ENCODE data around the gene SACS. TPM values are rescaled to one million over a fixed set of nuclear protein-coding genes. Genes with fewer than 3 reads are reported as not detected.

SACS gene
- polyA plus RNA-seq, 3 donors: 1.7 to 2.7 (median 2.2) TPM

DNA sequence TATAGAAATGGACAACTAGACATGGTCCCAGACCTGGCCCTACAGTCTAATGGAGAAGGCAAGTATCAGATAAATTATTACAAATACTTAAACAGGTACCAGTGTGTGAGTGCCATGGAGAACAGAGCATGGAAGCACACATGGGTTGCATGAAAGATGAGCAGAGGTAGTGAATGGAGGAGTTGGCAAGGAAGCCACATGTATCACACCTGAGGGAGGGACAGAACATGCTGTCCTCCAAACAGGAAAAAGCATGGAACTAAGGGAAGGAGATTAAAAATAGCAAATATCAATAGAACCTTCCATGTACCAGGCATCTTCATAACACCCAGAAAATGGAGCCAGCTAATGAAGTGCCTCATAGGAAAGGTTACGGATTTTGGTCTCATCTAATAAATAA, 85.9 kb downstream of the SACS start:
- WGBS (ENCODE audit: insufficient coverage): no CpG with 5 or more reads among the region's 1 CpG
- Histone ChIP-seq H3K27me3 (ENCODE audit: control insufficient read depth in 2 of 2, insufficient read depth in 2 of 2, low read length in 2 of 2) (no peaks in the 10 kb centered on the region), H3K4me1 (ENCODE audit: control insufficient read depth in 1 of 2, insufficient read depth in 2 of 2, low read length in 2 of 2) (no peaks in the 10 kb centered on the region), H3K4me2 (replicated peaks; ENCODE audit: extremely low read depth, low read length, poor library complexity, severe bottlenecking) (no peak overlapping the region), H3K9ac (ENCODE audit: insufficient read depth, low read length, poor library complexity, severe bottlenecking) (no peak overlapping the region), H4K20me1 (ENCODE audit: insufficient read depth, low read length) (no peaks in the 10 kb centered on the region), H3K36me3 (replicated peaks in 1 of 2; ENCODE audit: control insufficient read depth in 1 of 2, insufficient read depth in 2 of 2, low read length in 2 of 2) (peaks cover 9 to 83% of the 10 kb centered on the region in 2 donors), H3K79me2 (ENCODE audit: insufficient read depth, low read length) (no peaks in the 10 kb centered on the region), H3K9me3 (replicated peaks in 1 of 2; ENCODE audit: control insufficient read depth in 1 of 2, insufficient read depth in 1 of 2, low read length in 2 of 2) (peaks cover 0 to 5% of the 10 kb centered on the region in 2 donors), H2AFZ (ENCODE audit: insufficient read depth, low read depth, low read length, poor library complexity, severe bottlenecking) (no peak overlapping the region), H3K4me3 (replicated peaks in 1 of 3; ENCODE audit: low read depth in 2 of 3, low read length in 3 of 3) (no peak overlapping the region), H3K27ac (ENCODE audit: low read depth in 1 of 2, low read length in 2 of 2) (no peak overlapping the region)
- TF ChIP-seq, protein P1, sequence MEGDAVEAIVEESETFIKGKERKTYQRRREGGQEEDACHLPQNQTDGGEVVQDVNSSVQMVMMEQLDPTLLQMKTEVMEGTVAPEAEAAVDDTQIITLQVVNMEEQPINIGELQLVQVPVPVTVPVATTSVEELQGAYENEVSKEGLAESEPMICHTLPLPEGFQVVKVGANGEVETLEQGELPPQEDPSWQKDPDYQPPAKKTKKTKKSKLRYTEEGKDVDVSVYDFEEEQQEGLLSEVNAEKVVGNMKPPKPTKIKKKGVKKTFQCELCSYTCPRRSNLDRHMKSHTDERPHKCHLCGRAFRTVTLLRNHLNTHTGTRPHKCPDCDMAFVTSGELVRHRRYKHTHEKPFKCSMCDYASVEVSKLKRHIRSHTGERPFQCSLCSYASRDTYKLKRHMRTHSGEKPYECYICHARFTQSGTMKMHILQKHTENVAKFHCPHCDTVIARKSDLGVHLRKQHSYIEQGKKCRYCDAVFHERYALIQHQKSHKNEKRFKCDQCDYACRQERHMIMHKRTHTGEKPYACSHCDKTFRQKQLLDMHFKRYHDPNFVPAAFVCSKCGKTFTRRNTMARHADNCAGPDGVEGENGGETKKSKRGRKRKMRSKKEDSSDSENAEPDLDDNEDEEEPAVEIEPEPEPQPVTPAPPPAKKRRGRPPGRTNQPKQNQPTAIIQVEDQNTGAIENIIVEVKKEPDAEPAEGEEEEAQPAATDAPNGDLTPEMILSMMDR (IDR thresholded peaks at IDR 0.05): no peak
- intact Hi-C loops (cut with micrococcal nuclease): no loop called here
- DNase-seq: no peak
- Mint-ChIP-seq H3K4me1 (peaks cover 5% of the 10 kb centered on the region), H3K36me3 (peaks cover 72 to 79% of the 10 kb centered on the region in 2 donors), H3K27ac (no peak overlapping the region), H3K27me3 (ENCODE audit: low read depth in 3 of 3) (no peaks in the 10 kb centered on the region), H3K9me3 (peaks cover 0 to 10% (median 6%) of the 10 kb centered on the region in 7 donors), H3K4me3 (no peak overlapping the region)

DNA sequence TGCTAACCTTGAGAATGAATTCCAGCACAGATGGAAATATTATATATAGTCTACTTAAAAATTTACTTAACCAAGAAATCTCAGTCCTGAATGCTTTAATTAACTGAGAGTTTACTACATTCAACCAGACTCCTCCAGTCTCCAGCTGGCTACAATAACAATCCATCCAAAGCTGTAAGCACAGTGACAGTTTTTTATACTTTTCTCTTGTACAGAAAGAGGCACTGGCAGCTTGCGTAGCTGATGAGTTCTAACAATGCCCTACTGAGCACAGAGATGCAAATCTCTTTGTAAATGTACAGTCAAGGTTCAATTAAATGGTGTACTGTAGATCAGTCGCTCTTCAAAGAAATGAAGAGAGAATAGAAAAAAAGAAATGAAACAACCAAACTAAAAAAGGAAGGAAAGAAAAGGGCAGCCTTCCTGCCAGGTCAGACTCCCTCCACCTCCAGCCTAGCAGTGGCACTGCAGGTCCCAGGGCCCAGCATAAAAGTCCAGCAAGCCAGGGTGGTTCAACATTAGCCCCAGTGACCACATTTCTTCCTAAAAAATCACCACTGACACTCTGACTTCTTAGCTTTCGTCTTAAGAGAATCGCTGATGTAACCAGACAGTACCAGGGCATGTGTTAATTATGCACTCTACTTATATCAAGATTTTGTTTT, 88.4 kb downstream of the SACS start:
- H4K20me1 ChIP-seq (ENCODE audit: insufficient read depth, low read length): no peaks in the 10 kb centered on the region
- DNase-seq: no peak
- H3K9ac ChIP-seq (ENCODE audit: insufficient read depth, low read length, poor library complexity, severe bottlenecking): no peak overlapping the region
- H3K27me3 ChIP-seq (ENCODE audit: control insufficient read depth in 2 of 2, insufficient read depth in 2 of 2, low read length in 2 of 2): no peaks in the 10 kb centered on the region
- no peak overlapping the region for H2AFZ ChIP-seq (ENCODE audit: insufficient read depth, low read depth, low read length, poor library complexity, severe bottlenecking)
- TF ChIP-seq, protein P1 (IDR thresholded peaks at IDR 0.05): no peak
- H3K9me3 ChIP-seq (replicated peaks in 1 of 2; ENCODE audit: control insufficient read depth in 1 of 2, insufficient read depth in 1 of 2, low read length in 2 of 2): peaks cover 8 to 11% of the 10 kb centered on the region in 2 donors
- H3K4me1 Mint-ChIP-seq: peaks cover 5% of the 10 kb centered on the region
- H3K36me3 ChIP-seq (replicated peaks in 1 of 2; ENCODE audit: control insufficient read depth in 1 of 2, insufficient read depth in 2 of 2, low read length in 2 of 2): peaks cover 19 to 80% of the 10 kb centered on the region in 2 donors
- H3K36me3 Mint-ChIP-seq: peaks cover 68 to 71% of the 10 kb centered on the region in 2 donors
- H3K4me1 ChIP-seq (ENCODE audit: control insufficient read depth in 1 of 2, insufficient read depth in 2 of 2, low read length in 2 of 2): no peaks in the 10 kb centered on the region
- no peaks in the 10 kb centered on the region for H3K79me2 ChIP-seq (ENCODE audit: insufficient read depth, low read length)
- H3K4me3 ChIP-seq (replicated peaks in 1 of 3; ENCODE audit: low read depth in 2 of 3, low read length in 3 of 3): no peak overlapping the region
- H3K9me3 Mint-ChIP-seq: peaks cover 2 to 20% (median 12%) of the 10 kb centered on the region in 7 donors
- H3K27ac Mint-ChIP-seq: peak overlapping the region in 1 of 7 donors; percentile 54
- no peak overlapping the region for H3K4me3 Mint-ChIP-seq
- no peak overlapping the region for H3K27ac ChIP-seq (ENCODE audit: low read depth in 1 of 2, low read length in 2 of 2)
- H3K4me2 ChIP-seq (replicated peaks; ENCODE audit: extremely low read depth, low read length, poor library complexity, severe bottlenecking): no peak overlapping the region
- 100% methylated on average over 2 of the region's 4 CpGs for WGBS (ENCODE audit: insufficient coverage)
- H3K27me3 Mint-ChIP-seq (ENCODE audit: low read depth in 3 of 3): no peaks in the 10 kb centered on the region
- intact Hi-C loops (cut with micrococcal nuclease): no loop called here
